Mammary epithelial cell (primary cell): Measurements from ENCODE around the gene NXPH1.

ENCODE experiments used
- CTCF ChIP-seq, 2 donors: IDR thresholded peaks in 1 of 2; conservative IDR thresholded peaks in 1 of 2; 2 replicates each; pipeline ENCODE4 v1.5.1; 2011 to 2012; ENCODE audit warnings: inconsistent platforms in 2 of 2, low read length in 2 of 2, mild to moderate bottlenecking in 2 of 2, control low read depth in 1 of 2, low read depth in 1 of 2; ENCODE audit not compliant: insufficient read depth in 1 of 2; ENCODE audit errors: extremely low read depth in 1 of 2
- EZH2 ChIP-seq: IDR thresholded peaks from 2 replicates; pipeline ENCODE4 v1.6.1; 2012; ENCODE audit warnings: low read length, inconsistent platforms, borderline replicate concordance

DNA sequence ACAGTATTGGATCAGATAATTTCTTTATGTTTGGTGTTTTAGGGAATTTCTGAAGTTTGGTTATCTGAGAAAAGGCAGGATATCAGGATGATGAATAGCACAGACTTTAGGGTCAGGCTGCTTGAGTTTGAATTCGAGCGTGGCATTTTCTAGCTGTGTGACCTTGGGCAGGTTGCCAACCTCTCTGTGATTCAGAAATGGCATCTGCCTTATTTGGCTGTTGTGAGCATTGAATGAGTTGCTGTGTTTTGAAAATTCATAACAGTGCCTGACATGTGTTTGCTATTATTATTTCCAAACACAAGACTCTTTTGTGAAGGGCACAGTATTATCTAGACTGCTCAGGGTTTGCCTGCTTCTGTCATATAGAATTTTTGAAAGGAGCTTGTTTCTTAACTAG, 66.9 kb downstream of the NXPH1 start:
- TF ChIP-seq CTCF (conservative IDR thresholded peaks at IDR 0.05 in 1 of 2, IDR thresholded peaks at IDR 0.05 in 1 of 2; ENCODE audit: extremely low read depth in 1 of 2, insufficient read depth in 1 of 2, low read depth in 1 of 2, low read length in 2 of 2) (no peak), EZH2 (no peak)
